A549 (cell line): Measurements from ENCODE around the gene PRKAR2B. TPM values are rescaled to one million over a fixed set of nuclear protein-coding genes. Genes with fewer than 3 reads are reported as not detected.
A peak's percentile ranks its signal among the peaks of the same experiment; 100 is the strongest.

Source experiments
- ATAC-seq, 2 experiments: fragments of 200-7000 bp in 1 of 2; fragments of >200 bp in 1 of 2; cut with Nextera tagmentation in 1 of 2; cut with Tn5 transposase in 1 of 2; 3 replicates each; pipeline versions ENCODE4 v1.8.0 to v1.9.1; 2018 to 2020; ENCODE audit warnings: mild to moderate bottlenecking in 1 of 2, moderate library complexity in 1 of 2
- CTCF ChIA-PET: fragments of 300-600 bp; sonication (Branson Sonifier 250); formaldehyde crosslinking; extraction: SDS; loops from one replicate; lab custom pipeline; 2021; ENCODE audit warnings: antibody characterized with exemption, inconsistent platforms; lab: Yijun Ruan, JAX
- POLR2A ChIA-PET: fragments of 350-600 bp; formaldehyde crosslinking; extraction: SDS; loops from one replicate; lab custom pipeline; 2021; ENCODE audit warnings: antibody characterized with exemption, inconsistent platforms; lab: Yijun Ruan, JAX
- DNase-seq, 2 experiments: peaks; one replicate each; pipeline versions ENCODE4 v3.0.0 to v3.0.0-alpha.2; 2011 to 2016; ENCODE audit warnings: low read depth in 1 of 2, low spot score in 1 of 2
- FAIRE-seq: peaks from 2 replicates; lab custom pipeline; 2011; peaks lifted over from hg19 to GRCh38; lab: Jason Lieb, UNC
- H3K27ac ChIP-seq, 2 experiments: fragments of >200 bp; sonication (Bioruptor Twin); formaldehyde crosslinking; 3 replicates each; pipeline ENCODE4 v1.5.1; 2016 to 2017
- H3K4me1 ChIP-seq: fragments of >200 bp; sonication (Bioruptor Twin); formaldehyde crosslinking; 3 replicates; pipeline ENCODE4 v1.6.1; 2016
- H3K4me2 ChIP-seq: fragments of >200 bp; sonication (Bioruptor Twin); formaldehyde crosslinking; 3 replicates; pipeline ENCODE4 v1.6.1; 2016
- H3K4me3 ChIP-seq: fragments of >200 bp; sonication (Bioruptor Twin); formaldehyde crosslinking; 3 replicates; pipeline ENCODE4 v1.5.1; 2016
- H3K9me3 ChIP-seq: fragments of >200 bp; sonication (Bioruptor Twin); formaldehyde crosslinking; 3 replicates; pipeline ENCODE4 v1.6.1; 2016
- BHLHE40 ChIP-seq: IDR thresholded peaks from 2 replicates; pipeline ENCODE4 v1.6.1; 2012; ENCODE audit warnings: low read depth, low read length, inconsistent platforms
- CEBPB ChIP-seq, 2 experiments: fragments of >200 bp in 1 of 2; sonication (Bioruptor Twin) in 1 of 2; formaldehyde crosslinking in 1 of 2; IDR thresholded peaks; 2 replicates each; pipeline ENCODE4 v1.6.1; 2012 to 2016
- EHF ChIP-seq: fragments of 250-450 bp; sonication (Bioruptor Pico); IDR thresholded peaks from 2 replicates; pipeline ENCODE4 v1.5.0; 2020; ENCODE audit warnings: mild to moderate bottlenecking
- ESRRA ChIP-seq: fragments of 150-350 bp; IDR thresholded peaks from 2 replicates; pipeline ENCODE4 v1.6.1; 2014; ENCODE audit warnings: mild to moderate bottlenecking, low read length, borderline replicate concordance
- GATA3 ChIP-seq: IDR thresholded peaks from 2 replicates; pipeline ENCODE4 v1.6.1; 2012; ENCODE audit warnings: borderline replicate concordance
- HOXA7 ChIP-seq: fragments of 250-450 bp; sonication (Bioruptor Pico); IDR thresholded peaks from 2 replicates; pipeline ENCODE4 v1.5.0; 2020; ENCODE audit warnings: mild to moderate bottlenecking, moderate library complexity
- HOXB5 ChIP-seq: fragments of 250-450 bp; sonication (Bioruptor Pico); IDR thresholded peaks from 2 replicates; pipeline ENCODE4 v1.5.0; 2020; ENCODE audit warnings: mild to moderate bottlenecking, moderate library complexity
- KDM1A ChIP-seq: fragments of 200-600 bp; sonication (generic); IDR thresholded peaks from 2 replicates; pipeline ENCODE4 v1.6.1; 2016; ENCODE audit warnings: low read depth, mild to moderate bottlenecking
- KDM5A ChIP-seq: fragments of 200-600 bp; sonication (generic); IDR thresholded peaks from 2 replicates; pipeline ENCODE4 v1.6.1; 2016; ENCODE audit warnings: antibody characterized with exemption, mild to moderate bottlenecking
- MAFK ChIP-seq: fragments of 450-650 bp; IDR thresholded peaks from 2 replicates; pipeline ENCODE4 v1.6.1; 2014; ENCODE audit not compliant: partially characterized antibody
- NFE2L2 ChIP-seq: fragments of 150-350 bp; conservative IDR thresholded peaks from 2 replicates; pipeline ENCODE4 v1.6.1; 2014; ENCODE audit warnings: low read length
- NR3C1 ChIP-seq: fragments of >200 bp; sonication (Bioruptor Twin); formaldehyde crosslinking; IDR thresholded peaks from 3 replicates; pipeline ENCODE4 v1.6.1; 2017
- PHF8 ChIP-seq: fragments of 200-600 bp; sonication (generic); IDR thresholded peaks from 2 replicates; pipeline ENCODE4 v1.6.1; 2016; ENCODE audit warnings: low read depth, mild to moderate bottlenecking, antibody characterized with exemption, moderate library complexity, borderline replicate concordance
- POLR2A ChIP-seq: IDR thresholded peaks from 2 replicates; pipeline ENCODE4 v1.6.1; 2012; ENCODE audit warnings: mild to moderate bottlenecking, low read length
- TFCP2L1 ChIP-seq: fragments of 250-450 bp; sonication (Bioruptor Pico); IDR thresholded peaks from 2 replicates; pipeline ENCODE4 v1.5.0; 2021; ENCODE audit warnings: mild to moderate bottlenecking
- ZSCAN20 ChIP-seq: fragments of 250-450 bp; sonication (Bioruptor Pico); IDR thresholded peaks from 2 replicates; pipeline ENCODE4 v1.8.0; 2022; ENCODE audit warnings: mild to moderate bottlenecking, moderate library complexity
- WGBS: methylation state at CpG from one replicate; pipeline ENCODE4 v1.1.6; 2017; ENCODE audit errors: missing lambda C conversion rate; 5-methylcytosine and 5-hydroxymethylcytosine counted together
- polyA plus RNA-seq, 4 experiments: library from polyadenylated mRNA; depleted of rRNA in 3 of 4; stranded (reverse); fragments of >200 nt; fragmentation: RNase III in 1 of 4; extraction: RNeasy Plus Mini Kit Qiagen cat#74134 plus additional on column Dnase treatment in 1 of 4; gene quantifications; 2 replicates in 3 of 4; 3 replicates in 1 of 4; pipeline ENCODE4 v1.2.3, GENCODE V29; 2011 to 2017
- TF ChIP-seq, protein P1 (sequence below): fragments of >200 bp; sonication (Bioruptor Twin); formaldehyde crosslinking; IDR thresholded peaks from 3 replicates; pipeline ENCODE4 v1.5.1; 2016
- TF ChIP-seq, protein P2 (sequence below): IDR thresholded peaks from 2 replicates; pipeline ENCODE4 v1.6.1; 2012; ENCODE audit warnings: low read depth, borderline replicate concordance
- TF ChIP-seq, protein P3 (sequence below): fragments of 150-350 bp; IDR thresholded peaks from 2 replicates; pipeline ENCODE4 v1.6.1; 2014; ENCODE audit warnings: low read depth, mild to moderate bottlenecking, low read length
- TF ChIP-seq, protein P4 (sequence below): fragments of 200-600 bp; sonication (generic); IDR thresholded peaks from 2 replicates; pipeline ENCODE4 v1.6.1; 2016; ENCODE audit warnings: antibody characterized with exemption, mild to moderate bottlenecking, moderate library complexity

PRKAR2B gene
- polyA plus RNA-seq, 2 of the 4 experiments (the other 2 are of a cell fraction): 3.6 to 4.4 TPM

DNA sequence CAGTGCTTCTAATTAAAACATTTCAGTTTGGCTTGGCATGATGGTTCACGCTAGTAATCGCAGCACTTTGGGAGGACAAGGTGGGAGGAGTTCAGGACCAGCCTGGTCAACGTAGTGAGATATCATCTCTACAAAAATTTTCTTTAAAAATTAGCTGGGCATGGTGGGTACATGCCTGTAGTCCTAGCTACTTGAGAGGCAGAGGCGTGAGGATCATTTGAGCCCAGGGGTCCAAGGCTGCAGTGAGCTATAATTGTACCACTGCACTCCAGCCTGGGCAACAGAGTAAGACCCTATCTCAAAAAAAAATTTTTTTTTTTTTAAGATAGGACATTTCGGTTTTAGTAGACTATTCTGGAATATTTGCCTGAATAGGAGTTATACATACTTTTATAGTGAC is 136.7 kb downstream of the PRKAR2B start (continued):
- TF ChIP-seq TFCP2L1 (CRISPR knock-in tag): no peak
- TF ChIP-seq, protein P1, sequence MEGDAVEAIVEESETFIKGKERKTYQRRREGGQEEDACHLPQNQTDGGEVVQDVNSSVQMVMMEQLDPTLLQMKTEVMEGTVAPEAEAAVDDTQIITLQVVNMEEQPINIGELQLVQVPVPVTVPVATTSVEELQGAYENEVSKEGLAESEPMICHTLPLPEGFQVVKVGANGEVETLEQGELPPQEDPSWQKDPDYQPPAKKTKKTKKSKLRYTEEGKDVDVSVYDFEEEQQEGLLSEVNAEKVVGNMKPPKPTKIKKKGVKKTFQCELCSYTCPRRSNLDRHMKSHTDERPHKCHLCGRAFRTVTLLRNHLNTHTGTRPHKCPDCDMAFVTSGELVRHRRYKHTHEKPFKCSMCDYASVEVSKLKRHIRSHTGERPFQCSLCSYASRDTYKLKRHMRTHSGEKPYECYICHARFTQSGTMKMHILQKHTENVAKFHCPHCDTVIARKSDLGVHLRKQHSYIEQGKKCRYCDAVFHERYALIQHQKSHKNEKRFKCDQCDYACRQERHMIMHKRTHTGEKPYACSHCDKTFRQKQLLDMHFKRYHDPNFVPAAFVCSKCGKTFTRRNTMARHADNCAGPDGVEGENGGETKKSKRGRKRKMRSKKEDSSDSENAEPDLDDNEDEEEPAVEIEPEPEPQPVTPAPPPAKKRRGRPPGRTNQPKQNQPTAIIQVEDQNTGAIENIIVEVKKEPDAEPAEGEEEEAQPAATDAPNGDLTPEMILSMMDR: no peak
- TF ChIP-seq NR3C1: no peak
- no peak for TF ChIP-seq GATA3
- TF ChIP-seq, protein P2, sequence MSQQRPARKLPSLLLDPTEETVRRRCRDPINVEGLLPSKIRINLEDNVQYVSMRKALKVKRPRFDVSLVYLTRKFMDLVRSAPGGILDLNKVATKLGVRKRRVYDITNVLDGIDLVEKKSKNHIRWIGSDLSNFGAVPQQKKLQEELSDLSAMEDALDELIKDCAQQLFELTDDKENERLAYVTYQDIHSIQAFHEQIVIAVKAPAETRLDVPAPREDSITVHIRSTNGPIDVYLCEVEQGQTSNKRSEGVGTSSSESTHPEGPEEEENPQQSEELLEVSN: no peak
- TF ChIP-seq POLR2A: no peak
- TF ChIP-seq, protein P3, sequence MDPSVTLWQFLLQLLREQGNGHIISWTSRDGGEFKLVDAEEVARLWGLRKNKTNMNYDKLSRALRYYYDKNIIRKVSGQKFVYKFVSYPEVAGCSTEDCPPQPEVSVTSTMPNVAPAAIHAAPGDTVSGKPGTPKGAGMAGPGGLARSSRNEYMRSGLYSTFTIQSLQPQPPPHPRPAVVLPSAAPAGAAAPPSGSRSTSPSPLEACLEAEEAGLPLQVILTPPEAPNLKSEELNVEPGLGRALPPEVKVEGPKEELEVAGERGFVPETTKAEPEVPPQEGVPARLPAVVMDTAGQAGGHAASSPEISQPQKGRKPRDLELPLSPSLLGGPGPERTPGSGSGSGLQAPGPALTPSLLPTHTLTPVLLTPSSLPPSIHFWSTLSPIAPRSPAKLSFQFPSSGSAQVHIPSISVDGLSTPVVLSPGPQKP: no peak
- TF ChIP-seq HOXA7 (CRISPR knock-in tag): no peak

DNA sequence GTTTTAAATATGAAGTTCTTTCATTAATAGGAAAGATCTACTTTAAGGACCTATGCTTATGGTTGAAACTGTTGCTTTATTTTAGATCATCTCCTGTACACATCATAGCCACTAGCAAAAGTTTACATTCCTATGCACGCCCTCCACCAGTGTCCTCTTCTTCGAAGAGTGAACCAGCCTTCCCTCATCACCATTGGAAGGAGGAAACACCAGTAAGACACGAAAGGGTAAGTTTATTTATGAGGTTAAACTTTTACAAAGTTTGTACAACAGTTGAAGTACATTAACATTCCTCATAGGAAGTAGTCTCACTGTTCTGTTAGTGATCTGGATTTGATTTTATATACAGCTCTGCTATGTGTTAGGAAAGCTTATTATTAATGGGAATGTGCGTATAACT is 141.2 kb downstream of the PRKAR2B start:
- H3K9me3 ChIP-seq: no peaks in the 10 kb centered on the region
- DNase-seq: no peak
- peak in 1 of 2 experiments; percentile 57; a peak in 2 of 6 replicates for ATAC-seq
- 40% methylated on average over 4 of the region's 4 CpGs for WGBS
- H3K4me3 ChIP-seq: no peak overlapping the region
- TF ChIP-seq PHF8 (no peak), MAFK (no peak)
- ChIA-PET CTCF (interaction anchor here (1.2 kb wide), 1 partner anchor 392 kb away, joined by 3 read pairs; no protein-coding TSS in a partner anchor), POLR2A (interaction anchor here (0.6 to 0.7 kb wide), 2 partner anchors 11 to 347 kb away, joined by 3 to 10 read pairs; no protein-coding TSS in a partner anchor)
- FAIRE-seq: no peak
- peak overlapping the region; percentile 30 for H3K4me2 ChIP-seq
- H3K4me1 ChIP-seq: peaks cover 23% of the 10 kb centered on the region
- no peak overlapping the region for H3K27ac ChIP-seq

DNA sequence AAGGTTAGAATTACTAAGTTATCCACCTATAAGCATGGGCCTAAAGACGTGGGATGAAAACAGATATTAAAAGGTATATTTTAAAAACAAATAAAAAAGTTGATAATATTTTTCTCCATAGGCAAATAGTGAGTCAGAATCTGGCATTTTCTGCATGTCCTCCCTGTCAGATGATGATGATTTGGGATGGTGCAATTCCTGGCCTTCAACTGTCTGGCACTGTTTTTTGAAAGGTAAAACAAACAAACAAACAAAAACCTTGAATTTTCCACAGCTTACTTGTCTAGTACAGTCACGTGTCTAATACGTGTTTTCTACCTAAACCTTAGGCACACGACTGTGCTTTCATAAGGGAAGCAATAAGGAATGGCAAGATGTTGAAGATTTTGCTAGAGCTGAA is 141.7 kb downstream of the PRKAR2B start:
- FAIRE-seq (no peak), DNase-seq (no peak), ATAC-seq (peak in 1 of 2 experiments; percentile 38; a peak in 2 of 6 replicates)
- TF ChIP-seq HOXB5 (CRISPR knock-in tag): no peak
- TF ChIP-seq TFCP2L1 (CRISPR knock-in tag): no peak
- TF ChIP-seq CEBPB (IDR thresholded peaks at IDR 0.05): peak in 1 of 2 experiments; percentile 45; a peak in 1 of 4 replicates
- TF ChIP-seq HOXA7 (CRISPR knock-in tag): no peak
- no peak for TF ChIP-seq KDM1A
- Histone ChIP-seq H3K9me3 (no peaks in the 10 kb centered on the region), H3K4me1 (peaks cover 19% of the 10 kb centered on the region), H3K4me3 (no peak overlapping the region), H3K27ac (no peak overlapping the region), H3K4me2 (peak overlapping the region; percentile 30)
- ChIA-PET POLR2A (interaction anchor here (0.7 kb wide), 1 partner anchor 10 kb away, joined by 10 read pairs; no protein-coding TSS in a partner anchor), CTCF (interaction anchor here (1.2 kb wide), 1 partner anchor 393 kb away, joined by 3 read pairs; no protein-coding TSS in a partner anchor)
- WGBS: 65% methylated on average over 4 of the region's 4 CpGs

DNA sequence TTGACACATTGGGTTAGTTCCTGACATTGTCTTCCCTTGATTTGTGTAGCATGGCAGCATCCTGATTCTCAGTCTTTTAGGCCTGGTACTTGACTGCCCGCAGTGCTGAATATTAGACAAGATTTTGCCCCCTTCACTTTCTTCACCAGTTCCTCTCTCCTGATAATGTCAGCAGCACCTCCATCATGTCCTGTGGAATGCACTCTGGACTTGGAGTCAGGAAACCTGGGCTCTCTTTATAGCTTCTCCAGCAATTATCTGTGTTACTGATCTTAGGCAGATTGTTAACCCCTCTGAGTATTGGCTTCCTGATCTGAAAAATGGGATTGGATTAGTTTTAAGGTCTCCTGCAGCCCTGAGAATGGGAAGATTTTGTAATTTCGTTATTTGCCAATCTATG is 143.3 kb downstream of the PRKAR2B start:
- Histone ChIP-seq H3K27ac (no peak overlapping the region), H3K4me2 (no peak overlapping the region), H3K4me1 (peaks cover 19% of the 10 kb centered on the region), H3K4me3 (no peak overlapping the region), H3K9me3 (no peaks in the 10 kb centered on the region)
- WGBS: 92% methylated on average over 2 of the region's 2 CpGs
- FAIRE-seq (no peak), ATAC-seq (no peak), DNase-seq (no peak)
- ChIA-PET CTCF (interaction anchor here (0.5 to 0.9 kb wide), 2 partner anchors 11 to 355 kb away, joined by 3 to 4 read pairs; no protein-coding TSS in a partner anchor), POLR2A (no interaction called here)
- TF ChIP-seq KDM1A: no peak
- TF ChIP-seq, protein P4, sequence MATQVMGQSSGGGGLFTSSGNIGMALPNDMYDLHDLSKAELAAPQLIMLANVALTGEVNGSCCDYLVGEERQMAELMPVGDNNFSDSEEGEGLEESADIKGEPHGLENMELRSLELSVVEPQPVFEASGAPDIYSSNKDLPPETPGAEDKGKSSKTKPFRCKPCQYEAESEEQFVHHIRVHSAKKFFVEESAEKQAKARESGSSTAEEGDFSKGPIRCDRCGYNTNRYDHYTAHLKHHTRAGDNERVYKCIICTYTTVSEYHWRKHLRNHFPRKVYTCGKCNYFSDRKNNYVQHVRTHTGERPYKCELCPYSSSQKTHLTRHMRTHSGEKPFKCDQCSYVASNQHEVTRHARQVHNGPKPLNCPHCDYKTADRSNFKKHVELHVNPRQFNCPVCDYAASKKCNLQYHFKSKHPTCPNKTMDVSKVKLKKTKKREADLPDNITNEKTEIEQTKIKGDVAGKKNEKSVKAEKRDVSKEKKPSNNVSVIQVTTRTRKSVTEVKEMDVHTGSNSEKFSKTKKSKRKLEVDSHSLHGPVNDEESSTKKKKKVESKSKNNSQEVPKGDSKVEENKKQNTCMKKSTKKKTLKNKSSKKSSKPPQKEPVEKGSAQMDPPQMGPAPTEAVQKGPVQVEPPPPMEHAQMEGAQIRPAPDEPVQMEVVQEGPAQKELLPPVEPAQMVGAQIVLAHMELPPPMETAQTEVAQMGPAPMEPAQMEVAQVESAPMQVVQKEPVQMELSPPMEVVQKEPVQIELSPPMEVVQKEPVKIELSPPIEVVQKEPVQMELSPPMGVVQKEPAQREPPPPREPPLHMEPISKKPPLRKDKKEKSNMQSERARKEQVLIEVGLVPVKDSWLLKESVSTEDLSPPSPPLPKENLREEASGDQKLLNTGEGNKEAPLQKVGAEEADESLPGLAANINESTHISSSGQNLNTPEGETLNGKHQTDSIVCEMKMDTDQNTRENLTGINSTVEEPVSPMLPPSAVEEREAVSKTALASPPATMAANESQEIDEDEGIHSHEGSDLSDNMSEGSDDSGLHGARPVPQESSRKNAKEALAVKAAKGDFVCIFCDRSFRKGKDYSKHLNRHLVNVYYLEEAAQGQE: no peak
- TF ChIP-seq BHLHE40: no peak
- no peak for TF ChIP-seq PHF8
- TF ChIP-seq KDM5A: no peak
- no peak for TF ChIP-seq ESRRA
- TF ChIP-seq NFE2L2: no peak
- no peak for TF ChIP-seq ZSCAN20
- TF ChIP-seq POLR2A: no peak
- no peak for TF ChIP-seq EHF (CRISPR knock-in tag)
